A549 (cell line): ENCODE measurements around the gene HARBI1.

Experiments used
- CBX8 ChIP-seq: fragments of 200-600 bp; sonication (generic); IDR thresholded peaks from 2 replicates; pipeline ENCODE4 v1.6.1; 2016
- CEBPB ChIP-seq, 2 experiments: fragments of >200 bp in 1 of 2; sonication (Bioruptor Twin) in 1 of 2; formaldehyde crosslinking in 1 of 2; IDR thresholded peaks; 2 replicates each; pipeline ENCODE4 v1.6.1; 2012 to 2016
- EP300 ChIP-seq, 2 experiments: fragments of >200 bp; sonication (Bioruptor Twin); formaldehyde crosslinking; IDR thresholded peaks; 2 replicates in 1 of 2; 3 replicates in 1 of 2; pipeline ENCODE4 v1.6.1; 2016 to 2017
- MYC ChIP-seq: IDR thresholded peaks from 2 replicates; pipeline ENCODE4 v1.6.1; 2012; ENCODE audit warnings: mild to moderate bottlenecking, inconsistent platforms, low read length, improper control_type of control experiment, borderline replicate concordance
- NR3C1 ChIP-seq: fragments of >200 bp; sonication (Bioruptor Twin); formaldehyde crosslinking; IDR thresholded peaks from 3 replicates; pipeline ENCODE4 v1.6.1; 2017
- PHF8 ChIP-seq: fragments of 200-600 bp; sonication (generic); IDR thresholded peaks from 2 replicates; pipeline ENCODE4 v1.6.1; 2016; ENCODE audit warnings: low read depth, mild to moderate bottlenecking, antibody characterized with exemption, moderate library complexity, borderline replicate concordance
- POLR2A ChIP-seq: IDR thresholded peaks from 2 replicates; pipeline ENCODE4 v1.6.1; 2012; ENCODE audit warnings: mild to moderate bottlenecking, low read length
- RNF2 ChIP-seq: fragments of 200-600 bp; sonication (generic); IDR thresholded peaks from 2 replicates; pipeline ENCODE4 v1.6.1; 2016; ENCODE audit warnings: low read depth, mild to moderate bottlenecking, antibody characterized with exemption, moderate library complexity, borderline replicate concordance
- SREBF2 ChIP-seq: fragments of 450-650 bp; IDR thresholded peaks from 2 replicates; pipeline ENCODE4 v1.6.1; 2014; ENCODE audit warnings: mild to moderate bottlenecking, moderate library complexity
- ZSCAN20 ChIP-seq: fragments of 250-450 bp; sonication (Bioruptor Pico); IDR thresholded peaks from 2 replicates; pipeline ENCODE4 v1.8.0; 2022; ENCODE audit warnings: mild to moderate bottlenecking, moderate library complexity
- TF ChIP-seq, protein P1 (sequence below): fragments of >200 bp; sonication (Bioruptor Twin); formaldehyde crosslinking; IDR thresholded peaks from 3 replicates; pipeline ENCODE4 v1.5.1; 2016
- TF ChIP-seq, protein P2 (sequence below): IDR thresholded peaks from 2 replicates; pipeline ENCODE4 v1.6.1; 2012

DNA sequence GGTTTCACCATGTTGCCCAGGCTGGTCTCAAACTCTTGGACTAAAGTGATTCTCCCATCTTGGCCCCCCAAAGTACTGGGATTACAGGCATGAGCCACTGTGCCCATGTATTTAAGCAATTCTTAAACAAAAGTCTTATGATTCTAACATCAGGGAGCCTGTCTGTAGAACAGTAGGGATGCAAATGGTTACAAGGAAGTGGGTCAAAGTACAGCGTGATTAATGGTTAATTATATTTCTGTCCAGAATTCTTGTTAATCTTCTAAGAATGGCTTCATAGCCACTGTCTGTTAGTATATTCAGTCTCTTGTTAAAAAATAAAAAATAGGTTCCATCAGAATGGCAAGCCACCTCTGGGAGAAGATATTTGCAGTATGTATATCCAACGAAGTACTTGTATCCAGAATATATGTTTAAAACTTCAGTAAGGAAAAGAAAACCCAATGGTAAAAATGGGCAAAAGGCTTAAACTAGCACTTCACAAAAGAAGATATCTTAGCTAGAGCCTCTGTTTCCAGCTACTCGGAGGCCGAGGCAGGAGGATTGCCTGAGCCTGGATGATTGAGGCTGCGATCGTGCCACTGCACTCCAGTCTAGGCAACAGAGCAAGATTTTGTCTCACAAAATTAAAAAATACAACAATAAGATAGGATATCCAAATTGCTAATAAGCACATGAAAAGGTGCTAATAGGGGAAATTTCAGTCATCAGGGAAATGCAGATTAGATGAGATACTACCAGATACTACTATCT, 23.2 kb upstream of the HARBI1 start:
- TF ChIP-seq POLR2A = no peak
- TF ChIP-seq, protein P1, sequence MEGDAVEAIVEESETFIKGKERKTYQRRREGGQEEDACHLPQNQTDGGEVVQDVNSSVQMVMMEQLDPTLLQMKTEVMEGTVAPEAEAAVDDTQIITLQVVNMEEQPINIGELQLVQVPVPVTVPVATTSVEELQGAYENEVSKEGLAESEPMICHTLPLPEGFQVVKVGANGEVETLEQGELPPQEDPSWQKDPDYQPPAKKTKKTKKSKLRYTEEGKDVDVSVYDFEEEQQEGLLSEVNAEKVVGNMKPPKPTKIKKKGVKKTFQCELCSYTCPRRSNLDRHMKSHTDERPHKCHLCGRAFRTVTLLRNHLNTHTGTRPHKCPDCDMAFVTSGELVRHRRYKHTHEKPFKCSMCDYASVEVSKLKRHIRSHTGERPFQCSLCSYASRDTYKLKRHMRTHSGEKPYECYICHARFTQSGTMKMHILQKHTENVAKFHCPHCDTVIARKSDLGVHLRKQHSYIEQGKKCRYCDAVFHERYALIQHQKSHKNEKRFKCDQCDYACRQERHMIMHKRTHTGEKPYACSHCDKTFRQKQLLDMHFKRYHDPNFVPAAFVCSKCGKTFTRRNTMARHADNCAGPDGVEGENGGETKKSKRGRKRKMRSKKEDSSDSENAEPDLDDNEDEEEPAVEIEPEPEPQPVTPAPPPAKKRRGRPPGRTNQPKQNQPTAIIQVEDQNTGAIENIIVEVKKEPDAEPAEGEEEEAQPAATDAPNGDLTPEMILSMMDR = no peak
- no peak for TF ChIP-seq CEBPB (IDR thresholded peaks at IDR 0.05)
- TF ChIP-seq MYC = no peak
- TF ChIP-seq, protein P2, sequence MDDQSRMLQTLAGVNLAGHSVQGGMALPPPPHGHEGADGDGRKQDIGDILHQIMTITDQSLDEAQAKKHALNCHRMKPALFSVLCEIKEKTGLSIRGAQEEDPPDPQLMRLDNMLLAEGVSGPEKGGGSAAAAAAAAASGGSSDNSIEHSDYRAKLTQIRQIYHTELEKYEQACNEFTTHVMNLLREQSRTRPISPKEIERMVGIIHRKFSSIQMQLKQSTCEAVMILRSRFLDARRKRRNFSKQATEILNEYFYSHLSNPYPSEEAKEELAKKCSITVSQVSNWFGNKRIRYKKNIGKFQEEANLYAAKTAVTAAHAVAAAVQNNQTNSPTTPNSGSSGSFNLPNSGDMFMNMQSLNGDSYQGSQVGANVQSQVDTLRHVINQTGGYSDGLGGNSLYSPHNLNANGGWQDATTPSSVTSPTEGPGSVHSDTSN = no peak
- no peak for TF ChIP-seq NR3C1
- TF ChIP-seq ZSCAN20 (CRISPR knock-in tag) = no peak
- no peak for TF ChIP-seq EP300 (IDR thresholded peaks at IDR 0.05)
- TF ChIP-seq CBX8 = no peak
- TF ChIP-seq RNF2 = no peak
- no peak for TF ChIP-seq PHF8
- no peak for TF ChIP-seq SREBF2
